C4-2B (cell line): ENCODE results near the gene MMD.
"Not testable (repeated sequence)": the region's sequence is repeated elsewhere in the genome, so short reads cannot be mapped to it uniquely, and the experiment has no call there.

Experiments used
- H3K27ac ChIP-seq: fragments of 450-650 bp; 2 replicates; pipeline ENCODE4 v1.5.1; 2017
- CTCF ChIP-seq: fragments of 450-650 bp; conservative IDR thresholded peaks from 2 replicates; pipeline ENCODE4 v1.5.1; 2017; ENCODE audit warnings: mild to moderate bottlenecking
- ZFX ChIP-seq: fragments of 450-650 bp; IDR thresholded peaks from 2 replicates; pipeline ENCODE4 v1.6.1; 2017

MMD gene

GRCh38 chr17:55423535-55423934 is 1.9 kb upstream of the MMD start:
- TF ChIP-seq CTCF (no peak), ZFX (no peak)
- no peak overlapping the region for H3K27ac ChIP-seq

- H3K27ac ChIP-seq: not testable (repeated sequence)
Observed at GRCh38 chr17:55422828-55423164, 1.2 kb upstream of the MMD start.

- TF ChIP-seq CTCF (no peak), ZFX (no peak)
- H3K27ac ChIP-seq: peak overlapping the region; percentile 76
Observed at GRCh38 chr17:55420776-55421178, 858 bp downstream of the MMD start.

- H3K27ac ChIP-seq: peak overlapping the region; percentile 76
- TF ChIP-seq ZFX: no peak
- TF ChIP-seq CTCF: no peak
Observed at GRCh38 chr17:55420067-55420775, 1.4 kb downstream of the MMD start.

GRCh38 chr17:55418369-55419268 is 3.0 kb downstream of the MMD start:
- no peak for TF ChIP-seq CTCF
- TF ChIP-seq ZFX: no peak
- H3K27ac ChIP-seq: no peak overlapping the region

GRCh38 chr17:55417411-55418268 is 4.0 kb downstream of the MMD start:
- TF ChIP-seq CTCF: no peak
- H3K27ac ChIP-seq: no peak overlapping the region

GRCh38 chr17:55416470-55417052 is 5.1 kb downstream of the MMD start:
- H3K27ac ChIP-seq: no peak overlapping the region
- no peak for TF ChIP-seq CTCF
- TF ChIP-seq ZFX: no peak
